Measurements from ENCODE around the gene PSMA4.
"Not testable (repeated sequence)": the region's sequence is repeated elsewhere in the genome, so short reads cannot be mapped to it uniquely, and the experiment has no call there.

Gene PSMA4

GRCh38 chr15:78527325-78527724, 12.9 kb upstream of the PSMA4 start:
- H3K9me3 ChIP-seq (ENCODE audit: control insufficient read depth, insufficient read depth, low read length) = peaks cover 1% of the 10 kb centered on the region; the same call in 1 of the 2 replicates
- H3K27me3 ChIP-seq (ENCODE audit: control insufficient read depth, insufficient read depth, low read length) = no peaks in the 10 kb centered on the region
- H3K4me3 ChIP-seq (ENCODE audit: low read length) = no peak overlapping the region
- no peak for DNase-seq (ENCODE audit: low read depth, low spot score)
- H3K36me3 ChIP-seq (ENCODE audit: control insufficient read depth, insufficient read depth, low read length) = no peaks in the 10 kb centered on the region
- no peaks in the 10 kb centered on the region for H3K4me1 ChIP-seq (ENCODE audit: control insufficient read depth, insufficient read depth, low read length)
- WGBS (ENCODE audit: insufficient coverage, insufficient read length) = no CpG with 5 or more reads among the region's 5 CpGs
- H3K27ac ChIP-seq (ENCODE audit: low read length) = no peak overlapping the region

GRCh38 chr15:78533331-78533730, 6.9 kb upstream of the PSMA4 start:
- WGBS (ENCODE audit: insufficient coverage, insufficient read length) = no CpG with 5 or more reads among the region's 2 CpGs
- no peaks in the 10 kb centered on the region for H3K4me1 ChIP-seq (ENCODE audit: control insufficient read depth, insufficient read depth, low read length)

GRCh38 chr15:78536134-78536533, 4.1 kb upstream of the PSMA4 start:
- no CpG with 5 or more reads among the region's 1 CpG for WGBS (ENCODE audit: insufficient coverage, insufficient read length)
- no peaks in the 10 kb centered on the region for H3K9me3 ChIP-seq (ENCODE audit: control insufficient read depth, insufficient read depth, low read length)

More at GRCh38 chr15:78533331-78533730, 6.9 kb upstream of the PSMA4 start:
- H3K9me3 ChIP-seq (ENCODE audit: control insufficient read depth, insufficient read depth, low read length) = no peaks in the 10 kb centered on the region
- no peaks in the 10 kb centered on the region for H3K27me3 ChIP-seq (ENCODE audit: control insufficient read depth, insufficient read depth, low read length)
- no peak overlapping the region for H3K4me3 ChIP-seq (ENCODE audit: low read length)
- H3K27ac ChIP-seq (ENCODE audit: low read length) = no peak overlapping the region
- DNase-seq (ENCODE audit: low read depth, low spot score) = no peak
- H3K36me3 ChIP-seq (ENCODE audit: control insufficient read depth, insufficient read depth, low read length) = no peaks in the 10 kb centered on the region

GRCh38 chr15:78537266-78537905, 2.9 kb upstream of the PSMA4 start:
- H3K9me3 ChIP-seq (ENCODE audit: control insufficient read depth, insufficient read depth, low read length) = no peaks in the 10 kb centered on the region
- no peak overlapping the region for H3K27ac ChIP-seq (ENCODE audit: low read length)
- WGBS (ENCODE audit: insufficient coverage, insufficient read length) = no CpG with 5 or more reads among the region's 5 CpGs
- no peak for DNase-seq (ENCODE audit: low read depth, low spot score)
- H3K36me3 ChIP-seq (ENCODE audit: control insufficient read depth, insufficient read depth, low read length) = no peaks in the 10 kb centered on the region
- H3K27me3 ChIP-seq (ENCODE audit: control insufficient read depth, insufficient read depth, low read length) = no peaks in the 10 kb centered on the region
- no peaks in the 10 kb centered on the region for H3K4me1 ChIP-seq (ENCODE audit: control insufficient read depth, insufficient read depth, low read length)
- no peak overlapping the region for H3K4me3 ChIP-seq (ENCODE audit: low read length)

More at GRCh38 chr15:78536134-78536533, 4.1 kb upstream of the PSMA4 start:
- Histone ChIP-seq H3K36me3 (ENCODE audit: control insufficient read depth, insufficient read depth, low read length) (no peaks in the 10 kb centered on the region), H3K27ac (ENCODE audit: low read length) (no peak overlapping the region), H3K4me1 (ENCODE audit: control insufficient read depth, insufficient read depth, low read length) (no peaks in the 10 kb centered on the region), H3K4me3 (ENCODE audit: low read length) (no peak overlapping the region), H3K27me3 (ENCODE audit: control insufficient read depth, insufficient read depth, low read length) (no peaks in the 10 kb centered on the region)
- no peak for DNase-seq (ENCODE audit: low read depth, low spot score)

- no peak for DNase-seq (ENCODE audit: low read depth, low spot score)
- Histone ChIP-seq H3K27me3 (ENCODE audit: control insufficient read depth, insufficient read depth, low read length) (no peaks in the 10 kb centered on the region), H3K9me3 (ENCODE audit: control insufficient read depth, insufficient read depth, low read length) (no peaks in the 10 kb centered on the region), H3K4me1 (ENCODE audit: control insufficient read depth, insufficient read depth, low read length) (no peaks in the 10 kb centered on the region), H3K36me3 (ENCODE audit: control insufficient read depth, insufficient read depth, low read length) (no peaks in the 10 kb centered on the region), H3K4me3 (ENCODE audit: low read length) (no peak overlapping the region), H3K27ac (ENCODE audit: low read length) (no peak overlapping the region)
- WGBS (ENCODE audit: insufficient coverage, insufficient read length) = no CpG with 5 or more reads among the region's 1 CpG
Measured at GRCh38 chr15:78538358-78538757, 1.9 kb upstream of the PSMA4 start.

GRCh38 chr15:78539464-78540140, 642 bp upstream of the PSMA4 start:
- H3K27ac ChIP-seq (ENCODE audit: low read length); H3K36me3 ChIP-seq (ENCODE audit: control insufficient read depth, insufficient read depth, low read length); H3K27me3 ChIP-seq (ENCODE audit: control insufficient read depth, insufficient read depth, low read length); DNase-seq (ENCODE audit: low read depth, low spot score); H3K9me3 ChIP-seq (ENCODE audit: control insufficient read depth, insufficient read depth, low read length); H3K4me1 ChIP-seq (ENCODE audit: control insufficient read depth, insufficient read depth, low read length): not testable (repeated sequence)
- no CpG with 5 or more reads among the region's 18 CpGs for WGBS (ENCODE audit: insufficient coverage, insufficient read length)
- peak overlapping the region; percentile 84; the same call in 1 of the 2 replicates for H3K4me3 ChIP-seq (ENCODE audit: low read length)

- Histone ChIP-seq H3K4me3 (ENCODE audit: low read length) (peak overlapping the region; percentile 84), H3K4me1 (ENCODE audit: control insufficient read depth, insufficient read depth, low read length) (no peaks in the 10 kb centered on the region), H3K27me3 (ENCODE audit: control insufficient read depth, insufficient read depth, low read length) (no peaks in the 10 kb centered on the region), H3K27ac (ENCODE audit: low read length) (no peak overlapping the region), H3K9me3 (ENCODE audit: control insufficient read depth, insufficient read depth, low read length) (no peaks in the 10 kb centered on the region), H3K36me3 (ENCODE audit: control insufficient read depth, insufficient read depth, low read length) (peaks cover 10% of the 10 kb centered on the region; the same call in 1 of the 2 replicates)
- no peak for DNase-seq (ENCODE audit: low read depth, low spot score)
- WGBS (ENCODE audit: insufficient coverage, insufficient read length) = 100% methylated on average over 1 of the region's 17 CpGs
Measured at GRCh38 chr15:78540871-78541743, 863 bp downstream of the PSMA4 start.

GRCh38 chr15:78541744-78542034, 1.4 kb downstream of the PSMA4 start:
- Histone ChIP-seq H3K27ac (ENCODE audit: low read length) (no peak overlapping the region), H3K27me3 (ENCODE audit: control insufficient read depth, insufficient read depth, low read length) (no peaks in the 10 kb centered on the region), H3K4me1 (ENCODE audit: control insufficient read depth, insufficient read depth, low read length) (no peaks in the 10 kb centered on the region), H3K9me3 (ENCODE audit: control insufficient read depth, insufficient read depth, low read length) (no peaks in the 10 kb centered on the region), H3K36me3 (ENCODE audit: control insufficient read depth, insufficient read depth, low read length) (peaks cover 10% of the 10 kb centered on the region; the same call in 1 of the 2 replicates), H3K4me3 (ENCODE audit: low read length) (no peak overlapping the region; the same call in 1 of the 2 replicates)
- no CpG with 5 or more reads among the region's 1 CpG for WGBS (ENCODE audit: insufficient coverage, insufficient read length)
- no peak for DNase-seq (ENCODE audit: low read depth, low spot score)

- H3K36me3 ChIP-seq (ENCODE audit: control insufficient read depth, insufficient read depth, low read length) = peaks cover 13% of the 10 kb centered on the region; the same call in 1 of the 2 replicates
- no peak overlapping the region for H3K27ac ChIP-seq (ENCODE audit: low read length)
- H3K4me3 ChIP-seq (ENCODE audit: low read length) = no peak overlapping the region
Measured at GRCh38 chr15:78542647-78543046, 2.4 kb downstream of the PSMA4 start.

GRCh38 chr15:78550194-78550593, 9.9 kb downstream of the PSMA4 start:
- peaks cover 17% of the 10 kb centered on the region; the same call in 1 of the 2 replicates for H3K36me3 ChIP-seq (ENCODE audit: control insufficient read depth, insufficient read depth, low read length)
- DNase-seq (ENCODE audit: low read depth, low spot score) = no peak
- no peaks in the 10 kb centered on the region for H3K9me3 ChIP-seq (ENCODE audit: control insufficient read depth, insufficient read depth, low read length)
- no CpG with 5 or more reads among the region's 6 CpGs for WGBS (ENCODE audit: insufficient coverage, insufficient read length)
- no peak overlapping the region for H3K4me3 ChIP-seq (ENCODE audit: low read length)
- H3K27me3 ChIP-seq (ENCODE audit: control insufficient read depth, insufficient read depth, low read length) = no peaks in the 10 kb centered on the region
- H3K27ac ChIP-seq (ENCODE audit: low read length) = no peak overlapping the region
- no peaks in the 10 kb centered on the region for H3K4me1 ChIP-seq (ENCODE audit: control insufficient read depth, insufficient read depth, low read length)

More at GRCh38 chr15:78542647-78543046, 2.4 kb downstream of the PSMA4 start:
- no CpG with 5 or more reads among the region's 3 CpGs for WGBS (ENCODE audit: insufficient coverage, insufficient read length)
- no peaks in the 10 kb centered on the region for H3K9me3 ChIP-seq (ENCODE audit: control insufficient read depth, insufficient read depth, low read length)
- H3K27me3 ChIP-seq (ENCODE audit: control insufficient read depth, insufficient read depth, low read length) = no peaks in the 10 kb centered on the region
- no peaks in the 10 kb centered on the region for H3K4me1 ChIP-seq (ENCODE audit: control insufficient read depth, insufficient read depth, low read length)
- DNase-seq (ENCODE audit: low read depth, low spot score) = no peak

Data from iPS DF 6.9 (cell line).